ENCODE data around the gene OR7D2.

OR7D2 gene

GRCh38 chr19:9146882-9147281, 31.9 kb upstream of the OR7D2 start:
- DNase-seq, result no peak
- no peak overlapping the region for H3K4me3 ChIP-seq (ENCODE audit: low read depth, low read length)
- no peaks in the 10 kb centered on the region for H3K27me3 ChIP-seq
- peaks cover 13% of the 10 kb centered on the region for H3K36me3 ChIP-seq
- H3K9me3 ChIP-seq, result peaks cover 16% of the 10 kb centered on the region; the same call in 1 of the 2 replicates
- TF ChIP-seq, protein P1, sequence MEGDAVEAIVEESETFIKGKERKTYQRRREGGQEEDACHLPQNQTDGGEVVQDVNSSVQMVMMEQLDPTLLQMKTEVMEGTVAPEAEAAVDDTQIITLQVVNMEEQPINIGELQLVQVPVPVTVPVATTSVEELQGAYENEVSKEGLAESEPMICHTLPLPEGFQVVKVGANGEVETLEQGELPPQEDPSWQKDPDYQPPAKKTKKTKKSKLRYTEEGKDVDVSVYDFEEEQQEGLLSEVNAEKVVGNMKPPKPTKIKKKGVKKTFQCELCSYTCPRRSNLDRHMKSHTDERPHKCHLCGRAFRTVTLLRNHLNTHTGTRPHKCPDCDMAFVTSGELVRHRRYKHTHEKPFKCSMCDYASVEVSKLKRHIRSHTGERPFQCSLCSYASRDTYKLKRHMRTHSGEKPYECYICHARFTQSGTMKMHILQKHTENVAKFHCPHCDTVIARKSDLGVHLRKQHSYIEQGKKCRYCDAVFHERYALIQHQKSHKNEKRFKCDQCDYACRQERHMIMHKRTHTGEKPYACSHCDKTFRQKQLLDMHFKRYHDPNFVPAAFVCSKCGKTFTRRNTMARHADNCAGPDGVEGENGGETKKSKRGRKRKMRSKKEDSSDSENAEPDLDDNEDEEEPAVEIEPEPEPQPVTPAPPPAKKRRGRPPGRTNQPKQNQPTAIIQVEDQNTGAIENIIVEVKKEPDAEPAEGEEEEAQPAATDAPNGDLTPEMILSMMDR (IDR thresholded peaks at IDR 0.05; ENCODE audit: low read depth, low read length), result no peak
- H3K4me1 ChIP-seq, result no peaks in the 10 kb centered on the region

DNA sequence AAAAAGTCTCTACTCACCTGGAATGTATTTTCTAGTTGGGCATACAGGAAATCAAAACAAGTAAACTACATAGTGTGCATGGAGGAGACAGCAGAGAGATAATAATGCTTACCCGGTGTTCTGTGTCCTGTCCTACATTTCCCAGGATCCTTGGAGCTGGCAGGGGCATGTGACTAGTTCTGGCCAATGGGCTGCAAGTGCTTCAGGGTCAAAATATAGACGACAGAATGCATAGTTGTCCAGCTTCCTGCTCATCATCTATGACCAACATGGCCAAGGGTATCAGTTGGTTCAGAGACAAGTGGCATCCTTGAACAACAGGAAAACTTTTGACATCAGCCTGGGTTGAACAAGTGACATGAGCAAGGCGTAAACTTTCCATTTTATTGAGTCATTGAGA, 30.1 kb upstream of the OR7D2 start:
- TF ChIP-seq, protein P1 (IDR thresholded peaks at IDR 0.05; ENCODE audit: low read depth, low read length), result no peak

DNA sequence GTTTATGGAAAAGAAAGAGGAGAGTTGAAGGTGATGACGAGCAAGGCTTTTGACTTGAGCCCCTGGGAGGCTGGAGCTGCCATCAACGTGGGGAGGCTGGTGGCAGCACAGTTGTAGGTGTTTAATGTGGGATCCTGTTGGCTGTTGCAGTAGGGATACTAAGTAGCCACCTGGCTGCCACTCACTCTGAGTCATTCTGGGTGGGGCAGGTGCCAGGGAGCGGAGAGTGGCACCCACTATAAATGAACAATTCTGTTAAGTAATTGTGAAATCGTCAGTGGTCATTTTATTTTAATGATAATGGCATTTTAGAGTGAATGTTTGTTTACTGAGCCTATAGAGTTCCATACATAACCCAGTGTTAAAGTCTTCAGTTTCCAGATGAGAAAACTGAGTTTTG, 28.8 kb upstream of the OR7D2 start:
- peaks cover 9% of the 10 kb centered on the region; the same call in 1 of the 2 replicates for H3K9me3 ChIP-seq
- TF ChIP-seq, protein P1 (IDR thresholded peaks at IDR 0.05; ENCODE audit: low read depth, low read length), result no peak
- no peak for DNase-seq
- no peaks in the 10 kb centered on the region for H3K27me3 ChIP-seq
- H3K36me3 ChIP-seq, result peaks cover 19% of the 10 kb centered on the region
- H3K4me3 ChIP-seq (ENCODE audit: low read depth, low read length), result no peak overlapping the region
- H3K4me1 ChIP-seq, result no peaks in the 10 kb centered on the region

More for the DNA sequence above, 30.1 kb upstream of the OR7D2 start:
- Histone ChIP-seq H3K27me3 (no peaks in the 10 kb centered on the region), H3K9me3 (peaks cover 16% of the 10 kb centered on the region; the same call in 1 of the 2 replicates), H3K36me3 (peaks cover 18% of the 10 kb centered on the region), H3K4me3 (ENCODE audit: low read depth, low read length) (no peak overlapping the region), H3K4me1 (no peaks in the 10 kb centered on the region)
- no peak for DNase-seq

DNA sequence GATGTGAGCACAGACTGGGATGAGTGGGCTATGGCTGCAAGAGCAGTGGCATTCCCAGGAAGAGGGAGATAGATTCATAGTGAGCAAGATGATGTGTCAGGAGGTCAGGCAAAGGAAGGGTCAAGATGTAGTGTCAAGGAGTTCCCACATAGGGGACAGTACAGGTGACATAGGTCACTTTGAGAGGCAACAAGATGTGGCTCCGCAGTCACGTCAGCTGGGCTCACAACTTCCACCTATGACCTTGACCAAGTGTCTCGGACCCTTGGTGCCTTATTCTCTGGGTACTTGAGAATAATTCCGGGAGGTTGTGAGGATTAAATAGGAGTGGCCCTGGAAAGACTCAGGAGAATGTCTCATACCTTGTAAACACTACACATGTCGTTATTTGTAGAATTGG, 28.1 kb upstream of the OR7D2 start:
- TF ChIP-seq, protein P1 (IDR thresholded peaks at IDR 0.05; ENCODE audit: low read depth, low read length), result no peak
- peaks cover 25% of the 10 kb centered on the region for H3K36me3 ChIP-seq
- DNase-seq, result no peak
- peaks cover 2% of the 10 kb centered on the region; the same call in 1 of the 2 replicates for H3K9me3 ChIP-seq
- no peaks in the 10 kb centered on the region for H3K4me1 ChIP-seq
- H3K4me3 ChIP-seq (ENCODE audit: low read depth, low read length), result no peak overlapping the region
- no peaks in the 10 kb centered on the region for H3K27me3 ChIP-seq

DNA sequence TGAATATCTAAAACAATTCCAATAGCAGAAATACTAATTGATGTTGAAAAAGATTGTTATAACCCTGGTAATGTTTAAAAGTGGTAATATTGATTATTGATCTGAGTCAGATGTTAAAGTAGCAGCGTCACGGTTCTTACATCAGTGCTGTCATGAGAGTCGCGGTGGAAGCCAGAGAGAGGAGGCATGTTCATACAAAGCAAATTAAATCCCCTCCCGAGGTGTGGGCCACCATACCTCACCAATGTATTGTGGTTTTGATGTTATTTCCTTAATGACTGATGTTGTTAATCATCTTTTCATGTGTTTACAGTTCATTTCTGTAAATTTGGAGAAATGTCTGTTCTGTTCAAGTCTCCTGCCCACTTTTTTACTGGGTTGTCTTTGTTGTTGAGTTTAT, 27.4 kb upstream of the OR7D2 start:
- no peak for DNase-seq
- Histone ChIP-seq H3K9me3 (peaks cover 2% of the 10 kb centered on the region; the same call in 1 of the 2 replicates), H3K36me3 (peaks cover 33% of the 10 kb centered on the region), H3K4me3 (ENCODE audit: low read depth, low read length) (no peak overlapping the region), H3K27me3 (no peaks in the 10 kb centered on the region), H3K4me1 (no peaks in the 10 kb centered on the region)
- TF ChIP-seq, protein P1 (IDR thresholded peaks at IDR 0.05; ENCODE audit: low read depth, low read length), result no peak

GRCh38 chr19:9155591-9155990, 23.2 kb upstream of the OR7D2 start:
- Histone ChIP-seq H3K4me3 (ENCODE audit: low read depth, low read length) (no peak overlapping the region), H3K36me3 (peaks cover 58% of the 10 kb centered on the region), H3K4me1 (no peaks in the 10 kb centered on the region), H3K27me3 (no peaks in the 10 kb centered on the region), H3K9me3 (0 out of 2 replicates have a peak, but pooled peaks cover 2% of the 10 kb centered on the region)
- TF ChIP-seq, protein P1 (IDR thresholded peaks at IDR 0.05; ENCODE audit: low read depth, low read length), result no peak
- no peak for DNase-seq

Measured in BE2C (cell line).